HG03139 (cell line): Measurements from ENCODE around the gene IKBKG.
"Not testable (repeated sequence)": the region's sequence is repeated elsewhere in the genome, so short reads cannot be mapped to it uniquely, and the experiment has no call there.

Source experiments
- ATAC-seq: cut with Tn5 transposase; IDR thresholded peaks from one replicate; pipeline ENCODE4 v1.9.1; 2021; ENCODE audit not compliant: unreplicated experiment

The IKBKG gene

DNA sequence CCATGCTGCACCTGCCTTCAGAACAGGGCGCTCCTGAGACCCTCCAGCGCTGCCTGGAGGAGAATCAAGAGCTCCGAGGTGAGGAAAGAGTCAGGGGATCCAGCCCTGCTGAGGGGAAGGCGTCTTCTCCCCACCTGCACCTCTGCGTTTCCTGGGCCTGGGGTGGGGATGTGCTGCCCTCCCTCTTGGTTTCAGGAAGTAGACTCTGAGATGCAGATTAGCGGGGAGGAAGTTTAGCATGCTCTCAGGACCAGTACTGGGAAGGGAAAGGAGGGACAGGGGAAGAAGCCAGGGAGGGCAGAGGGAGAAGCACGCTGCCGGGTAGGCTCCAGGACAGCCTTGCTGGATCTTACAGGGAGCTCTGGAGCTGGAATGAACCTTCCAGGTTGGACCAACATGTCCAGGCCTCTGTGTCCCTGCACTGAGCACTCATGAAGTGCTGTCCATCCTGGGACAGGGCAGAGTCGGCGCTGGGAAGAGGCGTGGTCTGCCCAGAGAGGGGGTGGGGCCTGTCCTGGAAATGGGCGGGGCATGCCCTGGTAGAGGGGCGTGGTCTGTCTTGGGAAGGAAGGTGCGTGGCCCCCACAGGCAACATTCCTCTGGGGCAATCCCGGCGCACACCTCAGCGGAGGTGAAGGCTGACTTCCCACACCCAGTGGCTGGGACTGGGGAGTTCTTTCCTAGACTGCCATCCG is 4.8 kb downstream of the IKBKG start:
- ATAC-seq = not testable (repeated sequence)

DNA sequence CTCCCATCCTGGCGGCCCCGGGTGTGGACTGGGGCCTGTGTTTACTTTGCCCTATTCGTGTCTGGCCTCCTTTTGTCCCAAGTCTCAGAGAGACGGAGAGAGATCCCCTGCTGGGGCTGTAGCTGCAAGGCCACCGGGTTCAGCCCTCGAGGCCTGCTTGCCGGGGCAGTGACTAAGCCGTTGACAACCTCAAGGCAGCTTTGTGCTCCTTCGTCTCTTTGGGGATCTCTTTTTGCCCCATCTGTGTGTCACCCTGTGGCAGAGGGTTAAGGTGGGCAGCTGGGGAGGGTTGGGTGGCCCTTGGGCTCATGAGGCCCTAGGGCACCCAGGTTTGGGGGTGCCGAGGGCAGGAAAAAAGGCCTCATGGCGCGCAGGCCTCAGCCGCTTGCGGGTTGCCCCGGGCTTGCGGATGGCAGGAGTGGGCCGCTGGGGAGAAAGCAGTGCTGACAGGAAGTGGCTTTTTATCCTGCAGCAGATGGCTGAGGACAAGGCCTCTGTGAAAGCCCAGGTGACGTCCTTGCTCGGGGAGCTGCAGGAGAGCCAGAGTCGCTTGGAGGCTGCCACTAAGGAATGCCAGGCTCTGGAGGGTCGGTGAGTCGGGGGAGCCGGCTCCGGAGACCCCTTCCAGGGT is 10.8 kb downstream of the IKBKG start:
- not testable (repeated sequence) for ATAC-seq

DNA sequence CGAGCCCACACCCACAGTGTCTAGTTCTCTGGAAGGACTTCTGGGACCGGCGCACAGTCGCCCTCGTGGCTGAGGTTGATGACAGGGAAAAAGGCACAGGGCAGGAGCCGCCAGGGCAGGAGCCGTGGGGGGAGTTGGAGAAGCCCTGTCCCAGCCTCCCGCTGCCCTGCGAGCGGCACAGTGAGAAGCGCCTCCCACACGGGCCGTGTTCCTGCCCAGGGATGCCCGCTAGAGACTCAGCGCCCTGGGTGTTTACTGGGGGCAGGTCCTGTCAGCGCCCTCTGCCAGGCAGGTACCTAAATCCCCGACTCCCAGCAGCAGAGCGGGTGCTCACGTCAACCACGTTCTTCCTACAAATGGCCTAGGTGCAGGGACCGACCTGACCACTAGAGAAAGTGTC is 11.5 kb downstream of the IKBKG start:
- not testable (repeated sequence) for ATAC-seq

DNA sequence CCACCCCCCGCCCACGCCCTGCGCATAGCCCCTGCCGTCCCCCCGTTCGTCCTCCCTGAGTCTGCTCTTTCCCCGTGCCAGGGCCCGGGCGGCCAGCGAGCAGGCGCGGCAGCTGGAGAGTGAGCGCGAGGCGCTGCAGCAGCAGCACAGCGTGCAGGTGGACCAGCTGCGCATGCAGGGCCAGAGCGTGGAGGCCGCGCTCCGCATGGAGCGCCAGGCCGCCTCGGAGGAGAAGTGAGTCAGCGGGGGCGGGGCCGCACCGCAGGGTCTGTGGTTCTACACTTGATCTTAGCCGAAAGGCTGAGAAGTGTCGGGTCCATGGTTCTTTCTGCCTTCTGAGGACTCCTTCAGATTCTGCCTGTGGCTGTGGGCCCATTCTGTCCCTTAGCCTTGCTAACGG is 12.9 kb downstream of the IKBKG start:
- ATAC-seq = not testable (repeated sequence)

DNA sequence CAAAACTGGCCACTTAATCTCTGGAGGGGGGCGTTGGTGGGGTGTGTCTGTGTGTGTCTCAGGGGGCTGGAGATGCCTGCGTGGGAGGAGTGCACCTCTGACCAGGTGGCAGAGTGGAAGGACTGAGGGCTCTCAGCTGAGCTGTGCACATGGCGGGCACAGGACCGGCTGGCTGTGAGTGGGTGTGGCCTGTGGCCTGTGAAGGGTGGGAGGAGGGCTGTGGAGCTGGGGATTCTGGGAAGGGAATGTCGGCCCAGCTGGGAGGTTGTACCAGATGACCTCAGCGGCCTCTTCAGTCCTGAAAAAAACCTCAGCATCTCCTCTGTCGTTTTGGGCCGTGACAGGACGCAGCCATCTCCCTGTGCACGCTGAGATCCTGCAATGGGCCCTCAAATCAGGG is 14.9 kb downstream of the IKBKG start:
- not testable (repeated sequence) for ATAC-seq

DNA sequence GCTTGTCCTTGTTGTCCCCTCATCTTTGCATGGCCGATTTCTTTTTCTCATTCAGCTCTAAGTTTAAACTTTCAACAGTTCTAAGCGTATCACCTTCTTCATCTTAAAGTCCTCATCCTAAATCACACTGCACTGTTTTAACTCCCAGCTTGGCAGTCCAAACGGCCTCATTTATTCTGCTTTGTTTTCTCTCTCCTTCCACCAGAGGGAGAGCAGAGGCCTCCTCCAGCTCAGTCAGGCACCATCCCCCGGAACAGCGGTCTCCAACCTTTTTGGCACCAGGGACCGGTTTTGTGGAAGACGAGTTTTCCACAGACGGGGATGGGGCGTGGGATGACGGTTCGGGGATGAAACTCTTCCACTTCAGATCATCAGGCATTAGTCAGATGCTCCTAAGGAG is 22.9 kb downstream of the IKBKG start:
- ATAC-seq = not testable (repeated sequence)

DNA sequence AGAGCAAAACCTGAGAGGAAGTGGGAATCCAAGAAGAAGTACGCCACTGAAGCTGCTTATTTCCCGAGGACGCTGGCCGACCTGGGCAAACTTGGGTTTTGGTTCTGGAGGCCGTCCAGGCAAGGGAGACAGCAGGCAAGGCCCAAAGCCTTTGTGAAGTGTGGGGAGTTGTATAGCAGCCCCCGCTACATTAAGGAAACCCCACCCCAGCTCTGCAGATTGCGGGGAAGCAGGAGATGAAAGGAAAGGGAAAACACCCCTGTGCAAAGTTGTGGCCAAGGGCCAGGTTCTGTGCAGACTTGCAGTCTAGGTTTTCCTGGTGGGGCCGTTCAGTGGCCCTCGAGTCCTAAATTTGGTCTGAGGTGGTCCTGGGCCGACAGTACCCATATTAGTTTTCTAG is 25.6 kb downstream of the IKBKG start:
- ATAC-seq = not testable (repeated sequence)

DNA sequence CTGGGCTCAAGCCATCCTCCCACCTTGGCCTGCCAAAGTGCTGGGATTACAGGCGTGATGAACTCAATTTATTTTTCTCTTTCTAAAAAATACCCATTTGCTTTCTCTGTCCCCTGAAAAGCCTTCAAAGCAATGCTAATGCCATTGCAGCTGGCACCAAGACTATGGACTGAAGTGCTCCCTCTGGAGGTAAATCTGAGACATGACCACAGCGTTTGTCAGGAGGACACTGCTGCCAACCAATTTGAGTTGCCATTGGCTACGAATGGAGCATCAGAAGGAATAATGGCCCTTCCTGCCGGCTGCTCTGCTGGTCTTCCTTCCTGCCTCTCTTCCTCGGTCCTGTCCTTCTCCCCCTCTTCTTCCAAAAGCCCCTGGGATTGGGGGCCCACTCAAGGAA is 27.7 kb downstream of the IKBKG start:
- not testable (repeated sequence) for ATAC-seq

DNA sequence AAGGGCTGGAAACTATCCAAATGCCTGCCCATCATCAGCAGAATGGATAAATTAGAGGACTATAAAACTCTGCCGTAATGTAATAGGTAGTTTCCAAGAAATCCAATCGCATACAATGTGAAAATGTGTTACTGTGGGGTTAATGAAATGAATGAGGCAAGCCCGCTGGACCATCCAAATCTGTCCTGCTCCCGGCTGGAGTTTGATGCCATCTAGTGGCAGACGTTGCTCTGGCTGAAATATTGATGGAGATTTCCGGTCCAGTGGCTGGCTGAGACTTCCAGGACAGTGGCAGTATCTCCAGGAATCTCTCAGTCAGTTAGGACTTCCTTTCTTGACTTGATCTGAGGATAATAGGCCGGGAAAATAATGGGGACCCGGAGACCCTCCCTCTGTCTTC is 35.6 kb downstream of the IKBKG start:
- not testable (repeated sequence) for ATAC-seq

DNA sequence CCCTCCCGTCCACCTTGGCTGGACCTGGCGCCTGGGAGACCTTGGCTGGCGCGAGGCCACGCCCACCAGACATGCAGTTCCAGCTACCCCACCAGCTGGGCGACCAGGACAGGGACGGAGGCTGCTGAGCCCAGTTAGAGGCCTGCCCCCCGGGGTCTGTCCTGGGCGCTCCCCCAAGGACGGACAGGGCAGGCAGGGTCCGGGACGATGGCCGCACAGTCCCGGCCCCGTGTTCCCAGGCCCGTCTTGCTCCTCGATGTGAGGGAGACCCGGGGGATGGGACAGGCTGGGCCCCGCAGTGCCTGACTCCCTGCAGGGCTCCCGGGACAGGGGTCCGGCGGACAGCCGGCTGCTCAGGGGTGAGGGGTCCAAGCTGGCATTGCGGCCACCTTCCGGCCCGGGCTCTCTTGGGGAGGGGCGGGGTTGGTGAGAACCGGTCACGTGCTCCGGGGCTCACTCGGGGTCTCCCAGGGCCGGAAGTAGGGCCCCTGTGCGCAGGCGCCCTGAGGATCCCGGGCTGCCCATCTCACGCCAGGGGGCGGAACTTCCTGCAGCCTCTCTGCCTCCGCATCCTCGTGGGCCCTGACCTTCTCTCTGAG is 37.3 kb downstream of the IKBKG start, which contains the start of gene CTAG1A:
CTAG1A (plus strand) TSS at position 549 of the 599 bp plus-strand sequence. CDS start 74 bp downstream, outside the sequence.
- ATAC-seq = not testable (repeated sequence)

DNA sequence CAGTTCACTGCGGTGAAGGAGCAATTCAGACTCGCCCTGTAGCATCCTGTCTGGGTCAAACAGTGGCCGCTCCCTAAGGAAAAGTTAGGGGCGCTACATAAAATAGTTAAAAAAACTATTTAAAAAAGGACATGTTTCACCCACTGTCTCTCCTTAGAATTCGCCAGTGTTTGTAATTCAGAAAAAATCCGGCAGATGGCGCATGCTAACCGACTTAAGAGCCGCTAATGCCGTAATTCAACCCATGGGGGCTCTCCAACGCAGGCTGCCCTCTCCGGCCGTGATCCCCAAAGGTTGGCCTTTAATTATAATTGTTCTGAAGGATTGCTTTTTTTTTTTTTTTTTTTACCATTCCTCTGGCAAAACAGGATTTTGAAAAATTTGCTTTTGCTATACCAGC is 43.0 kb downstream of the IKBKG start:
- ATAC-seq = not testable (repeated sequence)

DNA sequence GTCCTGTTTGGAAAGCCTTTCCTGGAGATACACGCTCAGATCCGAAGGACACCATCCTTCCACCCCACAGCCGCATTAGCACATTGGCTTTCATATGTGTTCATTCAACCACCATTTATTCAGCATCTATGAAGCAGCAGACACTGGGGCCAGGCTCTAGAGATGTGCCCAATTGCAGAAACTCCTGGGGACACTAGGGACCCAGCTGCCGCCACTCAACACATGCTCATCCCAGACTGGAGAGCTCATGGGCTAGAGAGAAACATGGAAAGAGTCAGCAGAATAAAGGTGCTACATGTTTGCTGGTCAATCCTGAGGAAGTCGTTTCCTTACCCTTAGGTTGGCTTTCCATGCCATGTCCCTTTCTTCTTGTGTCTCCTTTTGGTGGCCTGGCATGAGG is 45.1 kb downstream of the IKBKG start:
- no peak for ATAC-seq

DNA sequence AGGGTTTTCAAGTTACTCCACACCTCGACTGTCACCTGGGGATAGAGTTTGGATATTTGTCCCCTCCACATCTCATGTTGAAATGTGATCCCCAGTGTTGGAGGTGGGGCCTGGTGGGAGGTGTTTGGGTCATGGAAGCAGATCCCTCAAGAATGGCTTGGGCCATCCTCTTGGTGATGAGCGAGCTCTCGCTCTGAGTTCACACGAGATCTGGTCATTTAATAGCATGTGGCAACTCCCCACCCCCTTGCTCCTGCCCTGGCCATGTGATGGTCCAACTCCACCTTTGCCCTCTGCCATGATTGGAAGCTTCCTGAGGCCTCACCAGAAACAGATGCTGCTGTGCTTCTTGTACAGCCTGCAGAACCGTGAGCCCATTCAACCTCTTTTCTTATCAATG is 45.8 kb downstream of the IKBKG start:
- ATAC-seq = no peak

DNA sequence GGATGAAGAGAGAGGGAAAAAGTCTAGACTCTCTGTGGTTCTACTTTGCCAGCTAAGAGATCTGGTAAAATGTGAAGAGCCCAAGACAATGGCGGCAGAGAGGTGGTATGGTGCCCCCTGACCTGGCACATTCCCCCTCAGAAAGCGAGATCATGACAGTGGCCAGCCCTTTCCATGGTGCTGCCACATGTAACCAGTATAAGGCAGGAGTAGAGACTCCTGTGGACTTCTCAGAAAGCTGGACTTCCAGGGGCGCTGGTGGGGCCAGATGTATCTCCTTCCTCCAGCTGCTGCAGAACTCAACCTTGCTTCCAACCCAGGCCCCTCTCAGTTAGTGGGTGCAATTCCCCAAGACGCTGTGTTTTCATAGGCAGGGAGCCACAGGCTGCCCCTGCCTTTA is 47.1 kb downstream of the IKBKG start:
- no peak for ATAC-seq

DNA sequence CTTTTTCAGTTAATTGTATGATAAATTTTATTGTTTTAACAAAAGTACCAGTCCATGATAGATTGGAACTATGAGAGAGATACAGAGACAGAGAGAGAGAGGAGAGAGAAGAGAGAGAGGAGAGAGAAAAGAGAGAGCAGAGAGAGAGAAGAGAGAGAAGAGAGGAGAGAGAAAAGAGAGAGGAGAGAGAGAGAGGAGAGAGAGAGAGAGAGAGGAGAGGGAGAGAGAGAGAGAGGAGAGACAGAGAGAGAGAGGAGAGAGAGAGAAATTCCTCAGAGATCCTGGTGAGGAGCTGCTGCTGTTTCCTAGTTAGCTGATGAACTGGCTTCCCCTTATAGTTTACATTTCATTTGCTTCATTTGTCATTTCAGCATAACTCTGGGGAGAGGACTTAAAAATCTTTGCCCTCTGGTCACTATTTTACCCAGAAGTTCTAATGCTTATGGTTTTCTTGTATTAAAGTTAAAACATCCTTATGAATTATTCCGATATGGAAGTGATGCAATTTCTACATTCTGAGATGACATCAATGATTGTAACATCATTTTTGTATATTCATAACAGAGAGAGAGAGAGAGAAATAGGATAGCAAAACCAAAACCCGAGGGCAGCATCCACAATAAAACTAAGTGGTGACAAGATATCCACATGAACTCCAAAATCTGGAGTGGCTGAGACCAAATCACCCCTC is 48.3 kb downstream of the IKBKG start:
- no peak for ATAC-seq

DNA sequence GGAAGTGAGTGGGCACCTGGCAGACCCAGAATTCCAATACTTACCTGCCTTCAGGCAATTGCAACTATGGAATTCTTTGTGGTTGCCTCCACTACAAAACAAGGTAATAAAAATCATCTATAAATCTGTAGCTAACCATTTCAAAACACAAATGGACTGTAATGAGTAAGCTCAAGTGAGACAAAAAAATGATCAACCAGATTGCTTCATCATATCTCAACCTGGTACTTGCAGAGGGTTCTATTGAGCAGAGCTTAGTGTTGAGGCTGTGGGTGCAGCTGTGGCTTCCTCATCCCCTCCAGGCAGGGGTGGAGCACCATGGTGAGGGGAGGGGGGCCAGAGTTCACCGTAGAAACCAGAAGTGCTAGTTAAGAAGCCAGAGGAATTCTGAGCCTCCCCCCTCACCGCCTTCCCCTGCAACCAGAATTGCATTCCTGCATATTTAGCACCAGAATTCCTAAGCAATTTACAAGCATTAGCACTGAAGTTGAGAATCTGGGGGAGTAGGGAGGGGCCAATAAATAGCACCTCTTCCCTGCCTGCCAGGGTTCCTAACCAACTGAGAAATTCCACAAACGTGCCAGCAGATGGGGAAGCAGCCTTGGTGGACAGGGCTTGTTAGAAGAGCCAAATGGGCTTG is 49.0 kb downstream of the IKBKG start:
- no peak for ATAC-seq

DNA sequence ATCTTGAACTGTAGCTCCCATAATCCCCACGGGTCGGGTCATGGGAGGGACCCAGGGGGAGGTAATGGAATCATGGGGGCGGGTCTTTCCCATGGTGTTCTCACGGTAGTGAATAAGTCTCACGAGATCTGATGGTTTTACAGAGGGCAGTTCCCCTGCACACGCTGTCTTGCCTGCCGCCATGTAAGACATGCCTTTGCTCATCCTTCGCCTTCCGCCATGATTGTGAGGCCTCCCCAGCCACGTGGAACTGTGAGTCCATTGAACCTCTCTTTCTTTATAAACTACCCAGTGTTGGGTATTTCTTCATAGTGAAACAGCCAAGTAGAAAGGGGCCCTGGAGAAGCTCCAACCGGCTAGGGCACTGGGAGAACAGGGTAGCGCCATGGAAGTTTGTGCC is 49.8 kb downstream of the IKBKG start:
- ATAC-seq = no peak

DNA sequence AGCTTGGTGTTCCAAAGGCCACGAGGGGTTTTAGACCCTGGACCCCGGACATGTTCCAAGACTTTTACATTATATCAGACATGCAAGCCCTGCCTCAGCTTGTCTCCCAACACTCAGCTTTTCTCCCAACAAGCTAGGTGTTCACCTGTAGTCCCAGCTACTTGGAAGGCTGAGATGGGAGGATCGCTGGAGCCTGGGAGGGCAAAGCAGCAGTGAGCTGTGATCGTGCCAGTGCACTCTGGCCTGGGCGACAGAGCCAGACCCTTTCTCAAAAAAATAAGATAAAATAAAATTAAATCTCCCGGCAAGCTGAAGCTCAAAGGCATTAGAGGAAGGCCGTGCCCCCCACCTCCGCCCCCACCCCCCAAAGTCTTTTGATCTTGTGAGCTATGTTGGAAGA is 51.2 kb downstream of the IKBKG start:
- no peak for ATAC-seq

DNA sequence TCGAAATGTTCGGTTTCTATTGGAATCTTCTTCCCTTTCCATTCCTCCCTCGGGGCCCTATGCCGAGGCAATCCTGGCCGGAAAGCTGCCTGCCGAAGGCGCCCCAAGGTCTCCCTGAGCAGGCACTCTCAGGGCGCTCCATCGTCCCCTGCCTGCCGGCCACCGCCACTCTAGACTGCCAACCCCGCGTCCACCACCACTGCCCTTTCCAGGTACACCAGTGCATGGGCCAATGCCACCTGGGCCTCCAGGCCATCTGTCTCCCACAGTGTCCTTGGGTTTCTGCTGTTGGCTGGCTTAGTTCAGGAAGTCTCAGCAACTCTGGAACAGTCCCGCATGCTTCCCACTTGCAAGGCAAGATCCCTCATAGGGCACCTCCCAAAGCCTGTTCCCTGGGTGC is 52.1 kb downstream of the IKBKG start:
- no peak for ATAC-seq

DNA sequence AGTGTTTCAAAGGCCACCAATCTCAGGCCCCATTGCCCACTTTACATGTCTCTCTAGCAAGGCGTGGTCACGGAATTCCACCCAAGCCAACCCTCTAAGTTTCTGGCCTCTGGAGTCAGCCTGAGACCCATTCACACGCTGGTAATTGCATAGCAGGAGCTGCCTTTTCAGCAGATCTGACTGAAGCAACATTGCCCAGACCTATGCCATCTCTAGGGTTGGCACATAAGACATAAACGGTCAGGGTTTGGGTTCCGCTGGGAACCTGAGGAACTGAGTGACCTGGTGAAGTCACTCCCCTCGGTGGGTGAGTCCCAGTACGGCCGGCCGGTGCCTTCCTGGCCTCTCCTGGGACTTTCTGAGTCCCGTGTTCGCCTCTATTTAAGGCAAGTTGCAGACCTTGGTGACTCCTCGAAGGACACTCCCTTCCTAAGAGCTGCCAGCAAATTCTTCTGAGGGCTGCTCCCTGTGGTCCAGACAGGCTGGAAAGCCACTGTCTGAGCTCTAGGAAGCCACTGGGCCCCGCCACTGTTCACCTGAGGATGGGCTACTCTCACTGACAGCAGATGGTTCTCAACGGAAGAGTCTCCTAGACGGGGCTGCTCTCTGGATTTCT is 53.4 kb downstream of the IKBKG start:
- no peak for ATAC-seq

DNA sequence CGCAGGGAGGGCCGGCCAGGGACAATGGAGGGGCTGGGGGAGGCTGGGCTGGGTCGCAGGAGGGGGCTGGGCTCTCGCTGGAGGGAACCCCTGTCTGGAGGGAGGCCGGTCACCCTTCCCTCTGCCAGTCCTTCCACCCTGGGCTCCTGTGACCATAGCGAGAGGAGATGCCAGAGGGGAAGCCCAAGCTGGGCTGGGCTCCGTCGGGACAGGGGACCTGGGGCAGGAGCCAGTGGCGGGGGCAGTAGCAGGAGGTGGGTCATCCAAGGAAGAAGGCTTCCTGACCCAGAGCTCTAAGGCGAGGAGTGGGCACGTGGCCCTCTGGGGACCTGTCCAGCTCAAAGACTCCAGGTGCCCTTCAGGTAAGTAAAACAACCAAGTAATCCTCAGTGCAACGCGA is 54.8 kb downstream of the IKBKG start:
- ATAC-seq = no peak
